Regular cardiac myocyte (primary cell): ENCODE data around the gene TGFBR3. TPM values are rescaled to one million over a fixed set of nuclear protein-coding genes. Genes with fewer than 3 reads are reported as not detected.

Source experiments
- total RNA-seq: library from RNA; depleted of rRNA; stranded (reverse); fragments of >200 nt; gene quantifications from 2 replicates; pipeline ENCODE4 v1.2.3, GENCODE V29; 2014

TGFBR3 gene
- total RNA-seq, result 21.1 and 21.7 TPM in 2 replicates

DNA sequence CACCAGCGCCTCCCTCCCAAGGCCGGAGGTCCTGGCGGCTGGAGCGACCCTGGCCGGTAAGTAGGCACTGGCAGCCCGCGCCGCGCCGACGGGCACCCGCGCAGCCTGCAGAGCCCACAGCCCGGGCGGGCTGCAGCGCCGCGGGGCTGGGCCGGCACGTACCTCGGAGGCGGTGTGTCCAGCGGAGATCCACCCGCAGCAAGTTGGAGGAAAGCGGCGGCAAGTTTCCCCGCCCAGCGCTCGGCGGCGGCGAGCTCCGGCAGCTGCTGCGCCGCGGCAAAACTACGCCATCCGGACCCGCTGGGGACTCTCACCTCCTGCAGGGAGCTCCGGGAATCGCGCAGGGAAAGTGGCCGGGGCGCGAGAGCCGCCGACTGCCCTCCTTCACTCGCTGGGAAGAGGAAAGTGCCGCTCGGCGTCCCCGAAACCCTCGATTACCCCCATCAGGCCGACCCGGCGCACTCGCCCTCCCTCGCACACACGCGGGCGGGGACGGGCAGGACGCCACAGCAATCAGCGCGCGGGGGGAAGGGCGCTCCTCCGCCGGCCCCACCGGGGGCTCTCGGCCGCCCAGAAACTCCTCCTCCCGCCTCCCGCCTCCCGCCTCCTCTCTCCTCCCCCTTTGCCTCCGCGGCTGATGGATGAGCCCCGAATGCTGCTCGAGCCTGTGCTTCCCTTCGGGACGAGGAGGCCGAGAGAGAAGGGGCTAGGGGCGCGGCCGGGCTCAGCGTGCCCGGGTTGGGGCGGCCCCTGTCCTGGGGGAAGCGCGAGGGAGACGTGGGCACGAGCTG lies at the start of gene TGFBR3:
Gene TGFBR3 (minus strand): TSS at position 436 of the 791 bp plus-strand sequence. CDS start 24,620 bp downstream, outside the sequence.

Other genes with a start within 250 kb of the TGFBR3 start
- not detected in 2 replicates for gene BRDT, start 63.2 kb upstream of the TGFBR3 start, total RNA-seq
- gene EPHX4, start 143.8 kb upstream of the TGFBR3 start, total RNA-seq, result 0.19 and 0.85 TPM in 2 replicates
- gene SETSIP, start 189.3 kb upstream of the TGFBR3 start, total RNA-seq, result 0.19 TPM in 1 of 2 replicates, not detected in the other
- 2.9 and 7.6 TPM in 2 replicates for gene BTBD8, start 194.2 kb upstream of the TGFBR3 start, total RNA-seq